ENCODE results near the gene ADARB1. TPM values are rescaled to one million over a fixed set of nuclear protein-coding genes. Genes with fewer than 3 reads are reported as not detected.

The ADARB1 gene
- total RNA-seq, 1 experiment from 2014 or later, result 8.3 TPM

- in situ Hi-C loops (cut with HindIII; ENCODE audit: low pct_unique_long_range_greater_than_20kb, low sequenced_read_pairs), result no loop called here
- DNase-seq (ENCODE audit: low read depth, low spot score), result no peak
Measured at GRCh38 chr21:45179568-45180245, 105.3 kb downstream of the ADARB1 start.

GRCh38 chr21:45180246-45180599 lies 105.8 kb downstream of the ADARB1 start:
- DNase-seq (ENCODE audit: low read depth, low spot score), result no peak
- in situ Hi-C loops (cut with HindIII; ENCODE audit: low pct_unique_long_range_greater_than_20kb, low sequenced_read_pairs), result no loop called here

GRCh38 chr21:45182958-45183357 lies 108.6 kb downstream of the ADARB1 start:
- in situ Hi-C loops (cut with HindIII; ENCODE audit: low pct_unique_long_range_greater_than_20kb, low sequenced_read_pairs), result no loop called here

GRCh38 chr21:45183852-45184251 lies 109.5 kb downstream of the ADARB1 start:
- no peak for DNase-seq (ENCODE audit: low read depth, low spot score)
- in situ Hi-C loops (cut with HindIII; ENCODE audit: low pct_unique_long_range_greater_than_20kb, low sequenced_read_pairs), result no loop called here

More at GRCh38 chr21:45182958-45183357, 108.6 kb downstream of the ADARB1 start:
- DNase-seq (ENCODE audit: low read depth, low spot score), result no peak

GRCh38 chr21:45184869-45185268 lies 110.5 kb downstream of the ADARB1 start:
- in situ Hi-C loops (cut with HindIII; ENCODE audit: low pct_unique_long_range_greater_than_20kb, low sequenced_read_pairs), result no loop called here

GRCh38 chr21:45186709-45187108 lies 112.3 kb downstream of the ADARB1 start:
- in situ Hi-C loops (cut with HindIII; ENCODE audit: low pct_unique_long_range_greater_than_20kb, low sequenced_read_pairs), result no loop called here
- DNase-seq (ENCODE audit: low read depth, low spot score), result no peak

More at GRCh38 chr21:45184869-45185268, 110.5 kb downstream of the ADARB1 start:
- DNase-seq (ENCODE audit: low read depth, low spot score), result no peak

GRCh38 chr21:45187646-45188045 lies 113.3 kb downstream of the ADARB1 start:
- DNase-seq (ENCODE audit: low read depth, low spot score), result no peak
- in situ Hi-C loops (cut with HindIII; ENCODE audit: low pct_unique_long_range_greater_than_20kb, low sequenced_read_pairs), result no loop called here

- no peak for DNase-seq (ENCODE audit: low read depth, low spot score)
- in situ Hi-C loops (cut with HindIII; ENCODE audit: low pct_unique_long_range_greater_than_20kb, low sequenced_read_pairs), result no loop called here
Measured at GRCh38 chr21:45190013-45190412, 115.6 kb downstream of the ADARB1 start.

GRCh38 chr21:45192332-45192731 lies 118.0 kb downstream of the ADARB1 start:
- in situ Hi-C loops (cut with HindIII; ENCODE audit: low pct_unique_long_range_greater_than_20kb, low sequenced_read_pairs), result no loop called here
- DNase-seq (ENCODE audit: low read depth, low spot score), result peak; percentile 27

GRCh38 chr21:45196620-45197019 lies 122.2 kb downstream of the ADARB1 start:
- DNase-seq (ENCODE audit: low read depth, low spot score), result no peak
- in situ Hi-C loops (cut with HindIII; ENCODE audit: low pct_unique_long_range_greater_than_20kb, low sequenced_read_pairs), result no loop called here

- in situ Hi-C loops (cut with HindIII; ENCODE audit: low pct_unique_long_range_greater_than_20kb, low sequenced_read_pairs), result no loop called here
- no peak for DNase-seq (ENCODE audit: low read depth, low spot score)
Measured at GRCh38 chr21:45199201-45199600, 124.8 kb downstream of the ADARB1 start.

- in situ Hi-C loops (cut with HindIII; ENCODE audit: low pct_unique_long_range_greater_than_20kb, low sequenced_read_pairs), result no loop called here
- no peak for DNase-seq (ENCODE audit: low read depth, low spot score)
Measured at GRCh38 chr21:45200031-45200430, 125.7 kb downstream of the ADARB1 start.

GRCh38 chr21:45200581-45201296 lies 126.4 kb downstream of the ADARB1 start:
- DNase-seq (ENCODE audit: low read depth, low spot score), result no peak
- in situ Hi-C loops (cut with HindIII; ENCODE audit: low pct_unique_long_range_greater_than_20kb, low sequenced_read_pairs), result no loop called here

GRCh38 chr21:45202344-45202743 lies 128.0 kb downstream of the ADARB1 start:
- DNase-seq (ENCODE audit: low read depth, low spot score), result no peak
- in situ Hi-C loops (cut with HindIII; ENCODE audit: low pct_unique_long_range_greater_than_20kb, low sequenced_read_pairs), result no loop called here

- DNase-seq (ENCODE audit: low read depth, low spot score), result no peak
- in situ Hi-C loops (cut with HindIII; ENCODE audit: low pct_unique_long_range_greater_than_20kb, low sequenced_read_pairs), result no loop called here
Measured at GRCh38 chr21:45202889-45203288, 128.5 kb downstream of the ADARB1 start.

GRCh38 chr21:45203983-45204382 lies 129.6 kb downstream of the ADARB1 start:
- in situ Hi-C loops (cut with HindIII; ENCODE audit: low pct_unique_long_range_greater_than_20kb, low sequenced_read_pairs), result no loop called here
- no peak for DNase-seq (ENCODE audit: low read depth, low spot score)

GRCh38 chr21:45204395-45204794 lies 130.0 kb downstream of the ADARB1 start:
- no peak for DNase-seq (ENCODE audit: low read depth, low spot score)
- in situ Hi-C loops (cut with HindIII; ENCODE audit: low pct_unique_long_range_greater_than_20kb, low sequenced_read_pairs), result no loop called here

GRCh38 chr21:45207839-45208626 lies 133.7 kb downstream of the ADARB1 start:
- in situ Hi-C loops (cut with HindIII; ENCODE audit: low pct_unique_long_range_greater_than_20kb, low sequenced_read_pairs), result no loop called here
- DNase-seq (ENCODE audit: low read depth, low spot score), result no peak

- in situ Hi-C loops (cut with HindIII; ENCODE audit: low pct_unique_long_range_greater_than_20kb, low sequenced_read_pairs), result no loop called here
Measured at GRCh38 chr21:45208627-45208951, 134.2 kb downstream of the ADARB1 start.

More at GRCh38 chr21:45208627-45208951, 134.2 kb downstream of the ADARB1 start:
- no peak for DNase-seq (ENCODE audit: low read depth, low spot score)

Measured in SK-MEL-5 (cell line).